ENCODE data around the gene BTNL9. TPM values are rescaled to one million over a fixed set of nuclear protein-coding genes. Genes with fewer than 3 reads are reported as not detected.

Gene BTNL9
- total and polyA plus RNA-seq, 9 of the 15 experiments (the other 6 are each of a cell fraction or from before 2014, with no cell fraction given) = 3.7 to 86.7 (median 29.4) TPM

DNA sequence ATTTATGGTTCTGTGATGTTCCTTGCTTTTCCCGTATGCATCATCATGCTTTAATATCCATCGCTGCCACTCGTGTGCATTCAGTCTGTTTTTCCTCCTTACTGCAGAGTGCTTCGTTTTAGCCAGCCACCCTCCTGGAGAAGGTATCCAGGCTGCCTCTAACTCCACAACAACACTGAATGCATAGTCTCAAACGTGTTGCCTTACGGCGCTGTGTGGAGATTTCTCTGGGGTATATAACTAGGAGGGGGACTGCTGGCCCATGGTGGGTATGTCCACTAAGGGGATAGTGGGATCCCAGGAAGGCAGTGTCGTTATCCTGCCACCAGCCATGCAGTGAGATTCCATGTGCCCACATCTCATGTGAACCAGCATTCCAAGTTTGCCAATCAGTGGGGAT, 16.4 kb downstream of the BTNL9 start (continued):
- TF ChIP-seq, protein P1, sequence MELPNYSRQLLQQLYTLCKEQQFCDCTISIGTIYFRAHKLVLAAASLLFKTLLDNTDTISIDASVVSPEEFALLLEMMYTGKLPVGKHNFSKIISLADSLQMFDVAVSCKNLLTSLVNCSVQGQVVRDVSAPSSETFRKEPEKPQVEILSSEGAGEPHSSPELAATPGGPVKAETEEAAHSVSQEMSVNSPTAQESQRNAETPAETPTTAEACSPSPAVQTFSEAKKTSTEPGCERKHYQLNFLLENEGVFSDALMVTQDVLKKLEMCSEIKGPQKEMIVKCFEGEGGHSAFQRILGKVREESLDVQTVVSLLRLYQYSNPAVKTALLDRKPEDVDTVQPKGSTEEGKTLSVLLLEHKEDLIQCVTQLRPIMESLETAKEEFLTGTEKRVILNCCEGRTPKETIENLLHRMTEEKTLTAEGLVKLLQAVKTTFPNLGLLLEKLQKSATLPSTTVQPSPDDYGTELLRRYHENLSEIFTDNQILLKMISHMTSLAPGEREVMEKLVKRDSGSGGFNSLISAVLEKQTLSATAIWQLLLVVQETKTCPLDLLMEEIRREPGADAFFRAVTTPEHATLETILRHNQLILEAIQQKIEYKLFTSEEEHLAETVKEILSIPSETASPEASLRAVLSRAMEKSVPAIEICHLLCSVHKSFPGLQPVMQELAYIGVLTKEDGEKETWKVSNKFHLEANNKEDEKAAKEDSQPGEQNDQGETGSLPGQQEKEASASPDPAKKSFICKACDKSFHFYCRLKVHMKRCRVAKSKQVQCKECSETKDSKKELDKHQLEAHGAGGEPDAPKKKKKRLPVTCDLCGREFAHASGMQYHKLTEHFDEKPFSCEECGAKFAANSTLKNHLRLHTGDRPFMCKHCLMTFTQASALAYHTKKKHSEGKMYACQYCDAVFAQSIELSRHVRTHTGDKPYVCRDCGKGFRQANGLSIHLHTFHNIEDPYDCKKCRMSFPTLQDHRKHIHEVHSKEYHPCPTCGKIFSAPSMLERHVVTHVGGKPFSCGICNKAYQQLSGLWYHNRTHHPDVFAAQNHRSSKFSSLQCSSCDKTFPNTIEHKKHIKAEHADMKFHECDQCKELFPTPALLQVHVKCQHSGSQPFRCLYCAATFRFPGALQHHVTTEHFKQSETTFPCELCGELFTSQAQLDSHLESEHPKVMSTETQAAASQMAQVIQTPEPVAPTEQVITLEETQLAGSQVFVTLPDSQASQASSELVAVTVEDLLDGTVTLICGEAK (IDR thresholded peaks at IDR 0.05) = no peak
- TF ChIP-seq, protein P1 (CRISPR knock-in tag; IDR thresholded peaks at IDR 0.05) = no peak
- TF ChIP-seq TRIM28 (IDR thresholded peaks at IDR 0.05) (no peak), HMGXB4 (CRISPR knock-in tag; IDR thresholded peaks at IDR 0.05) (no peak), GABPB2 (CRISPR knock-in tag; conservative IDR thresholded peaks at IDR 0.05) (no peak)
